GM19397 (cell line): ENCODE results near the gene AUTS2.

Experiments
- ATAC-seq: cut with Tn5 transposase; IDR thresholded peaks from one replicate; pipeline ENCODE4 v1.9.1; 2021; ENCODE audit warnings: mild to moderate bottlenecking, moderate library complexity; ENCODE audit not compliant: unreplicated experiment

Gene AUTS2

DNA sequence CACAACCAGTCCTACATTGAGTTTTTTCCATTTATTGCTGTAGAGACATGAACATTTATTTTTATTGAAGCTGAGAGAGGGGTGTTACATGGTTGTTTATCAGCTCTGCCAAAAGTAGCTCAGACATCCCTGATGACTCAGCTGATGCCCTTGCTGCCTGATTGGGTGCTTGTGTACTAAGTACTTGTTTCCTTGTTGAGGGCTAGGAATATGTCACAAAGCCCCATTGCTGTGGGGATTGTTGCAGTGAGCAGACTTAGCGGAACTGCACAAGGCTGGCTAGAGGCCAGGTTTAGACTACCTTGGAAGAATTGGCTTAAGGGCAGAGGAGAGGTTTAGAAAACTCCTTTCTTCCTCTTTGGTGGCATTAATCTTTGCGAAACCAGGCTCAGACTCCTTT lies 110.6 kb downstream of the AUTS2 start:
- no peak for ATAC-seq

DNA sequence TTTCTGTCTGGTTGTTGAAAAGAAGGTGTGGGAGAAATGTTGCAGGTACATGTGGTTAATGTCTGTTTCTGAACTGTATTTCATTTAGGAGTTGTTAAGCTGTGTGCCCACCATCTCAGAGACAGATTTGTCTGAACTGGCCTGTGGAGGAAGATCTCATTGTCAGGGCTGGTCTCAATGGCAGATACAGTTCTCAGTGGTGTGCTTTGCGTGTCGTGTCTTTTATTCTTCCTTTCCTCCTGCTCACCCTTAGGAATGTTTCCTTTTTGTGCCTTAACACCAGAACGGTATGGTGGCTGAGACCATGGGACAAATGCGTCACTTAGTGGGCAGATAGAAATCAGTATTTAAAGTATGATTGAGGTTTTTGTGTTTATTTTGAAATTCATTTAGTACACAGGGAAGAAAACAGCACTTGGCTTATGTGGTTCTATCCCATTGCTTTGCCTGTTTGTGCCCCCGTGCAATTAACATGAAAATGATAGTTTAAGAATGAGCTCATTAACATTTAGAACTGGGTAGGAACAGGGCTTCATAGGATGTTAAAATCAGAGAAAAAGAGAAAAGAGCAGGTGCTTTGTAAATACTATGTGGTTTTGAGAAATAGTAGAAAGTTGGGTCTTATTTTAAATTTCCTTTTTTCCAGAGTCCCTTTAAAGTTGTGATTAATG lies 112.6 kb downstream of the AUTS2 start:
- no peak for ATAC-seq

DNA sequence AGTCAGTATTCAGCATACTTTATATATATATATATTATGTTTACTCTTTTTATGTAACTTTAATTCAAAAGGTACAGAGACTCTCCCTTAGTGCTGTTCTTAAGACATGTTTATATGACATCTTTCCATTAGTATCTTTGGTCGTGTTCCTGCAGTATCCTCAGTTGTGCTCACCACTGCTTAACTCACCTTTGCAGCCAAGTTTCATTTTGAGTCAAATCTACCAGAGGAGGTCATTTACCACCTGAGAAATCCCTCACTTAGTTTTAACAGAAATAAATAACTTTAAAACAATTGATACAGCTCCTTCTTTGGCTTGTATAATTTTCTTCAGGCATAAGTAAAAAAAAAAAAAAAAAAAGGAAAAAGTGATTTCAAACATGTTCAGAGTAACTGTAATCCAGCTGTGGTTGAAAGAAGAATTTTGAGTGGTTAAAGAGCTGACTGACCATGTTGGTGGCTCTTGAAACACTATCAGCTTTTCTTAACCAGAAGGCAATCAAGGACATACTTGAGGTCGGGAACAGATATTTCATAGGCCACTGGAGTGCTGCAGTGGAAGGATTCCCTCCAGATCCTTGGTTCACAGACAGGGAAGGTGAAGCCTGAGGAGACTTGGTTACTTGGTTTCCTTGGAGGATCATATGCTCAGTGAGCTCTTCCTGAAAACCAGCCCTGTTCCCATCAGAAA lies 116.8 kb downstream of the AUTS2 start:
- ATAC-seq = no peak

DNA sequence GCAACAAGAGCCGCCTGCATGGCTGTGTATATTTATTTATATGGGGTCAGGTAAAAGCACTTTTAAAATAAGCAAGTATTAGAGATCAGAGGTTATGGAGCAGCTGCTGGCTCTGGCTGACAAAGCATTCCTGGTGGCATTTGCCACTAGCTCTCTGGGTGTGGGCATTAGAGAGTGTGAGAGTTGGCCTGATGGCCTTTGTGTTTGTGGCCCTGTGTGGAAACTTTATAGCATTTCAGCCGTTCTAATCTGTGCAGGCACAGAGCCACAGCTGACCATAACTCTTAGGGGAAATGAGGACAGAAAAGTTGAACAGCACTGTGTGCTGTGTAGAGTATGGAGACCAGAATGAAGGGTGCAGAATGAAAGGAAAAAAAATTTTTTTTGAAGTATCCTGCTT lies 118.9 kb downstream of the AUTS2 start:
- no peak for ATAC-seq

DNA sequence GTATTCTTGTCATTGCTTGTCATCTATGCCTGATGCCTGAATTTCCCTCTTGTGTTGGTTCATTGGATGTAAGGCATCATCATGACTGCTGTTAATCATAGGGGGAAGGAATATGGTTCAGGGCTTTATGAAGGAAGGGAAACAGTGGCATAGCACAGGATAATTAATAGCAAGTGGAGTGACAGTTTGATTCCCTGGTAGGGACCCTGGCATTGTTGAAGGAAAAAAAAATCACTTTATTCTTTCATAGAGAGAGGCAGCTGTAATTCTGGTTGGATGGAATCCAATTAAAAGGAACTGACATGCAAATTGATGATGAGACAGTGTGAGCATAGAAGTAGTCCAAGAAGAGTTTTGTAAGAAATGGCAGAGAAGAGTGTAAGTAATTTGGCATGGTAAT lies 121.4 kb downstream of the AUTS2 start:
- no peak for ATAC-seq

DNA sequence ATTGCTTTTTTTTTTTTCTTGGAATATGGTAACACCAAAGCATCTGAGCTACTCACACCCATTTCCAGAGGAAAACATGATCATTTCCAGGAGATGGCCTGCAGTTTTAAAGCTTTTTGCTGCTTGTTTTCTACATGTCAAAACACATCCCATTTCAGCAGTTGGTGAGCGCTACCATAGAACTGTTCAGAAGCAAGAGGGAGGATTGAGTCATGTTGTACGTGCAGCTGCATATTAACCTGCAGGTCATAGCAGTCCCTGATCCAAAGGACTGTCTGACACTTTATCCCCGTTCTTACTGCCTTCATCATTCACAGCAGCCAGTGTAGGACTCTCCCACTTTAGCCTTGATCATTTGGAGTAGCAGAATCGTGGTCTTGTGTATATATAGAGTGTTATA lies 124.6 kb downstream of the AUTS2 start:
- no peak for ATAC-seq

DNA sequence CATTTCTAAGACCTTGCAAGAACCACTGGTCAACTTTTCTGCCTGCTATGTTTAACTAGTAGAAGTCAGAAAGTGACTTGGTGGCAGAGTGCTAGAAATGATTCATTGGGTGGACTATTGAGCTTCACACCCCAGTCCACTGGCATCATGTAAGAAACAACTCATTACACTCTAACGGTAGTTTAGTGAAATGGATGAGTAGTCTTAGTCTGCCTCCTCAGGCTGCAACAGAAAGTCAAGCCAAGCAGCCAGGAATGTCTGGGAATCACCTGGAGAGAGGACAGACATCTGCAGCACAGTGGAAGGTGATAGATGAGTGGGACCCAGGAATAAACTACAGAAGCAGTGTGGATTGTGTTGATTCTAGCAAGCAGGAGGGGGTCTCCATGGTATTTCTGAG lies 125.4 kb downstream of the AUTS2 start:
- ATAC-seq = no peak

DNA sequence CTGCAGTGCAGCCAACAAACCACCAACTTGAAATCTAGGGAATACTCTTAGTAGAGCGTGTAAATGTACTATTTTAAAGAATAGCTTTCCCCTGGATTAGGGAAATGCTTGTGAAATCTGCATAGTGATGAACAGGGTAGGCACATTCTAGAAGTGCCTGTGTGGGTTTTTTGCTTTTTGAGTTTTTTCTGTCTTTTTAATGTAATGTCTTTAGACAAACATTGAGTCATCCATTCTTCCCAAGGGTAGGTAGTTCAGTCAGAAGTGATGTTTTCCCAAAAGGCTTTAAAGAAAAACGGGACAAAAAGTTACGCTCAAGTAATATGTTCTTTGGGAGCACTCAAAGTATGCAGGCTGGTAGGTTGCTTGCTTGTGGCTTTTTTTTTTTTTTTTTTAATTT lies 130.0 kb downstream of the AUTS2 start:
- ATAC-seq = no peak

DNA sequence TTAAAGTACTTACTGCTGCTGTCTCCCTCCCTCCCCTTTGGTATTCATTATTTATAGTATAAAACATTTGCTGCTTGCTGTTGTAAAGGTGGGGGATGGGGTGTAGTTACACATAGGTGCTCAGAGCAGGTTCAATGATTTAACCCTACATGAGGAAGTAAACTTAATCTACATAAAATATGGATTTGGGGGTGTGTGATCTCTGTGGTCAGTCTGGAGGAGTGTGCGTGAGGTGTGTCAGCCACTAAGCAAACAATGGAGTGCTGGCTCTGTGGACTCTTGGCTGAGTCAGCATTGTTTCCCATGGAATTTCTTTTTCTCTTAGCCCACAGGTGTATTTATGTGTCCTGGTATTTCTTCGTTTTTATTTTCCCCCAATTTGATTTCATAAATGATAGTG lies 133.9 kb downstream of the AUTS2 start:
- no peak for ATAC-seq

DNA sequence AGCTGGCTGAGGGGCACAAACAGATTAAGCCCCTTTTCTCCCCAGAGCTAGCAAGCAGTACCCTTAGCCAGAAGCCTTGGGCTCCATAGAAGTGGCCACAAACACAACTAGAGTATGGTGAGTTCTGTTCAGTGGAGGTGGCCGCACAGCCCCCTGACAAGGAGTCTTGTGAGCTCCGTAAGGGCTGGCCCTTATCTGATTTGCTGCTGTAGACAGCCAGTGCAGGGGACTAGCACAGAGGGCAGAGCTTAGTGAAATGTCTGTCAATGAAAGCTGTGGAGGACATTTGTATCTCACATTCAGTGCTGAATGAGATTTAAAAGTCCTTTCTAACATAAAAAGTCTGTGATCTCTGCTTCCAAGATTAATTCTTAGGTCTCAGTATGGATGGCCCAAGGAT lies 137.3 kb downstream of the AUTS2 start:
- ATAC-seq = no peak

DNA sequence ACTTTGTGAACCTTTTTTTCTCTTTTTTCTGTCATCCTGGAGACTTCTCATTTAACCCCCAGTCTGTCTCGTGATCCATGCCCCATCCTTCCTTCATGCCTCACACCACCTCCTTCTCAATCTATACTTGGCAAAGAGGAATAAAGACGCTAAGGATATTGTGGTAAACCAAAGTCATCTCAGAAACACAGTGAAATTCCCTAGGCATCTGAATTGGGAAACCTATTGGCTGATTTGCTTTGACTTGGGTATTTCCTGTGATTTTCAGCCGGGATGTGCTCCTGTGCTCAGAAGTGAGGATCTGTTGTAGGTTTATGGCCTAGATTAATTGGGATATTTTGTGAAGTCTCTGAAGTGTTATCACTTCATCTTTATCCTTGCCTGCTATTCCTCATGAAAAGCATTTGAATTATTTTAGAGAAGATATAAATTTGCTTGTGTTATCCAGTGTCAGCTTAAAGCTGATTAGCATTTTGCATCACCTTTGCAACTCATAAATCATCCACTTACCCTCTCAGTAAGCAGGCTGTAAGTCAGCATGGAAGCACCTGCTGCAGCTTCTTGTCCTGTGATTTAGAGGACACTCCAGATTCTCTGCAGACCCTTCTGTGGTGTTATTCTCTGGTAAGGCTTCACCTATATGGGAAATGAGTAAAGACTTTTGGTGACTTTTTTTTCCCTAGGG lies 138.0 kb downstream of the AUTS2 start:
- no peak for ATAC-seq

DNA sequence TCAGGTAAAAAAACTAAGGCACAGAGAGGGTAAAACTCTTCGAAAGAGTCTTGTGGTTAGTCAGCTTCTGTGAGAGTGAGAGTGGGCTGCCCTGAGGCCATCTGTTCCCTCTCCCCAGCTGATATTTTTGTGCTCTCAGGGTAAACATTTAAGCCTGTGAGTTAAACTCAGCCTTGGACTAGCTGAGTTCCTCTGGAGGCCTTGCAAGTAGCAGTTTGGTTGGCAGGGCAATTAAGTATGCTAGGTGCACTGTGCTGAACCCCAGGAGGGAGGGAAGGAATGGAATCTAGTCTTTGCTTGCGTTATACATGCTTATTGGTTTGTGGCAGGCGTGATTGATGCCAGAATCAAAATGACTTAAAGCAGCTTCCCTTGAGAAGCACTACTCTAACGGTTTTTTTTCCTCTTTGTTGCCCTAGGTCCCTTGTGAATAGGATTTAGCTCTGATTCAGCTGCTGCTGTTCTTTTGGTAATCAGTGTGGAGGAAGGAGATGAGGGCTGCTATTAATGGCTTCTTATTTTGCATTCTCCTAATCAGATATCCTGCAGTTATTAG lies 140.2 kb downstream of the AUTS2 start:
- ATAC-seq = peak; percentile 61

DNA sequence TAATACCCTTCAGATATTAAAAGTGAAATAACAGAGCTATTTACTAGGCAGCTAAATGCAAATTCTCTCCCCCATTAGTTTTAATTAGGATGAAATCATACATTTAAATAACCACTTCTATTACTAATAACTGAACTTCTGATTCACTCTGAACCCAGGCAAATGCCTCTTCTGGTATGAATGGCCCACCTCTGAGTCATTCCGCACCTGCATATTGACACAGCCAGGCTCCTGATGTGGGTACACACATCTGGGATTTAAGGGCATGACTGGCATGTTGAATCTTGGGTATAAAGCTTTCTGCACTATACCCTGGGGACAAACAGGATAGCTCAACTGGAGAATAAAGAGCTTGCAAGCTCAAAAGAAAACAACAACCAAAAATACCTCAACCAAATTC lies 140.9 kb downstream of the AUTS2 start:
- ATAC-seq = peak; percentile 65

DNA sequence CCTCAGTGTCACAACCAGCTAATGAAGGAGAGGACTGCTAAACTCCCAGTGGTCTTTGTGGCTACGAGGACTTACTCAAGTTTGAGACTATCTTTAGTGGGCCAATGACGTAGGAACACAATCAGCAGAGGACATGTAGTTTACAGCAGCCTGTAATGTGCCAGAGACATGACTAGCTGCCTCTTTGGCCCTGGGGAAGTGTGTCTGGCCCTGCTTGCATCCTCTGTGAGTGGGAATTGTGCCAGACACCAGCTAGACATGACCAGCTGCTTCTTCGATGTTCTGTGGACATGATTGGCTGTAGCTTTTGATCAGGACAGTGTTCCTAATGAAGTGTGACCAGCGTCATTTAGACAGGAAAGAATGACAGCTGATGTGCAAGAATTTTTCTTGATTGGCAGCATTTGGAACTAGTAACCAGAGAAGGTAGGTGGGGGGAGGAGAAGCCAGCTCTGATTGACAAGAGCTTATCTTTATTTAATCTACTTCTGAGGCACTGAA lies 141.7 kb downstream of the AUTS2 start:
- ATAC-seq = peak; percentile 38

DNA sequence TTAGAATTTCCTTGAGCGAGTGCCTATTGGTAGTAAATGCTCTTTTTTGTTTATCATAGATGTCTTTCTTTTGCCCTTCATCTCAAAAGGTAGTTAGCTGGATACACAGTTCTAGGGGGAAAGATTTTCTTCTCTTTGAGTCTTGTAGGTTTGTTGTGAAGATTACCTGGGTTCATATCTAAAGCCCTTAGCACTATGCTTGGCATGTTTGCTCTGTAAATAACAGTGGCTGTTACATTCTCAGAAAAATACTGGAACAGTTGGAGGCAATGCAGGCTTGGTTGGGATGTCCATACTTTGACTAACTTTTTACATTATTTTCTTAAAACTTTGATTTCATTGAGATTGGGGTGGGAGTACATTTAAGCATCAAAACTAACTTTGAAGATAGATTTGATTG lies 144.0 kb downstream of the AUTS2 start:
- ATAC-seq = no peak

DNA sequence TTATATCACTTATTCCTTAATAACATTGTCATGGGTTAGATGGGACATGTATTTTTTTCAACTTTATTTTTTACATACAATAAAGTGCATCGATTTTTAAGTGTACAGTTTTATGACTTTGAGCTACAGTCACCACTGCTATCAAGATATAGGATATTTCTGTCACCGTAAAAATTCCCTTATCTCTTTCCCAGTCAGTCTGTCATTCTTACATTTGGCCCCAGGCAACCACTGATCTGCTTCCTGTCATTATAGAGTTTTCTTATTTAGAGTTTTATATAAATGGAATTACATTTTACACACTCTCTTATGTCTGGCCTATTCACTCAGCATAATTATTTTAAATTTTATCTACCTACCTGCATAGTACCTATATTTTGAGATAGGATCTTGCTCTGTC lies 145.2 kb downstream of the AUTS2 start:
- no peak for ATAC-seq

DNA sequence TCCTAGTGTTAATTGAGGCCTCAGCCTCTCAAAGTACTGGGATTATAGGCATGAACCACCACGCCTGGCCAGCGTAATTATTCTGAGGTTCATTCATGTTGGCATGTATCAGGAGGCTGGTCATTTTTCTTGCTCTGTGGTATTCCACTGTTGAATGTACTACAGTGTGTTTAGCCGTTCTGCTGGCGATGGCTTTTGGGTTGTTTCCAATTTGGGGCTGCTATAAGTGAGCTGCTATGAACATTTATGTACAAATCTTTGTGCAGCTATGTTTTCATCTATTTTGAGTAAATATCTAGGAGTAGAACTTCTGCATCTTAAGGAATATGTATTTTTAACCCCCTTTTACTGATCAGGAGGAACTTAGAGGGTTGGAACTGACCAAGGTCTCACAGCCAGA lies 145.8 kb downstream of the AUTS2 start:
- no peak for ATAC-seq

DNA sequence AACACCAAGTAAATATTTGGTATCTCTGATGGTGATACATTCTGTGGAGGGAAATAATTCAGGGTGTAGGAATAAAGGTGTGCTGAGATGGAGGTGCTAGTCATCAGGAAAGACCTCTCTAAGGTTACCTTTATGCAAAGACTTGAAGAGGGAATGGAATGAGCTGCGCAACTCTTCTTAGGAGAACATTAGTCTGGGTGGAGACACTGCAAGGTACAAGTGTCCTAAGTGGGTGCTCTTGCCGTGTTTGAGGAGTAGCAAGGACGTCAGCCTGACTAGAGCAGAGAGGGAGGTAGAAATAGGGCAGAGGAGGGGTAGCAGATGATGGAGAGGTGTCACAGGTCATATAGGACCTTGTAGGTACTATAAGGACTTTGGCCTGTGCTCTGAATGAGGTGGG lies 148.1 kb downstream of the AUTS2 start:
- ATAC-seq = no peak

DNA sequence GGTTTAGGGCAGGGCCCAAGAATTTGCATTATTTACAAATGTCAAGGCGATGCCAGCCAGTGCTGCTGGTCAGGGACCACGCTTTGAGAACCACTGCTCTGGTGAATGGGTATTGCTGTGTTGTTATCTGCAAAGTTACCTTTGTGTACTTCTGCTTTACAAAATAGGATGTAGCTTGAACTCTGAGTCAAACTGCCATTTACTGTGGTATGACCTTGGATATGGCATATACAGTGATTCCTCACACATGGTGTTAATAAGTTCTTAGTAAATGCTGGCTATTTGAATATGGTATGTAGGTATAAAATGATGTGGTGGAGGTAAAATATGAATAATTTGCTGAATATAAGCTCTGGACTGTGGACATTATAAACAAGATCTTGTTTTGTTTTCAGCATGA lies 148.9 kb downstream of the AUTS2 start:
- ATAC-seq = no peak

DNA sequence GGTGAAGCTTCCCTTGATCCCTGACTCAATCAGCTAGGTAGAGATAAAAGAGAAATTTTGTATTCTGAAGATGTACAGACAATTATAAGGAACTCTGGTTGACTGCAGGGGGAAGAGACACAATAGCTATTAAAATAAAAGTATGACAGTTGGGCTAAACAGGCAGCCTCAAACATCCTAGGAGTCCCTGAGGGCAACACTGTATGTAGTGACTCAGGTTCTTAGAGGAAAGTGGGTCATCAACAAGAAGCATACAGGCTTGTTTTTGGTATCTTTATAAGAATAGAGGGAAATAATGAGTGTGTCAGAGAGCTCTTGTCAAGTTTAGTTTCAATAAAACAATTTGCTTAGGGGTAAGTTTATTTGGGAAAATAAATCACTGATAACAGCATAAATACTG lies 150.3 kb downstream of the AUTS2 start:
- ATAC-seq = no peak

DNA sequence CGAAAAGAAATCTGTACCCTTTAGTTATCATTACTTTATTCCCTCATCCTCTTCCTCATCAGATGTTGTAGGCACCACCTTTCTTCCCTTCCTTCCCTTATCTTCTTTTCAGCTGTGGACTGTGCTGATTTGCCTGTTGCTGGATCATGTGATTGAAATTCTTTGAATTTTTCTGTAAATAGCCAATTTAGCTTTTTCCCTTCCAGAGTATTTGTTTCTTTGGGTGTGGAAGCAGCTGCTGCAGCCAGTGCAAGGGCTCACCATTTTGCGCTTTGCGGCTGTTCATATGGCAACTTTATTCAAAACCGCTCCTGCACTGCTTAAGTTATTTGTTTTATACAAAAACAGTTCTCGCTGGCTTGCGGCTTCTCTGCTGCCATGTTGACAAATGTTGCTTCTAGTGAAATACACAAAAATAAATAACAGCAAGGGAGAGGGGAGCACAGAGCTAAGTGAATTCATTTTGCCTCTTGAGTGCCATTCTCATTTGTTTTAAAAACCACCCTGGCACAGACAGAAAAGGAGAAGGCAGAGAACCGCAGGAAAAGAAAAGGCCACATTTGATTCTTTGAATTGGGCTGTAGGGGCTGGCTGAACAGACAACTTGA lies 151.2 kb downstream of the AUTS2 start:
- ATAC-seq = no peak
